Measurements from ENCODE around the gene STRIP2.
"Not testable (repeated sequence)": the region's sequence is repeated elsewhere in the genome, so short reads cannot be mapped to it uniquely, and the experiment has no call there.

The STRIP2 gene

GRCh38 chr7:129523924-129524323 lies 89.7 kb downstream of the STRIP2 start:
- Mint-ChIP-seq H3K27me3 (peaks cover 54% of the 10 kb centered on the region), H3K9me3 (no peaks in the 10 kb centered on the region), H3K4me3 (no peak overlapping the region), H3K4me1 (peaks cover 2% of the 10 kb centered on the region), H3K36me3 (no peaks in the 10 kb centered on the region), H3K27ac (no peak overlapping the region)
- CTCF ChIA-PET: no interaction called here
- DNase-seq: no peak

- H3K4me3 Mint-ChIP-seq, H3K36me3 Mint-ChIP-seq, H3K4me1 Mint-ChIP-seq, CTCF ChIA-PET, DNase-seq, H3K9me3 Mint-ChIP-seq, H3K27ac Mint-ChIP-seq: not testable (repeated sequence)
- peaks cover 54% of the 10 kb centered on the region for H3K27me3 Mint-ChIP-seq
These were observed 90.2 kb downstream of the STRIP2 start for GRCh38 chr7:129524405-129524804.

DNA sequence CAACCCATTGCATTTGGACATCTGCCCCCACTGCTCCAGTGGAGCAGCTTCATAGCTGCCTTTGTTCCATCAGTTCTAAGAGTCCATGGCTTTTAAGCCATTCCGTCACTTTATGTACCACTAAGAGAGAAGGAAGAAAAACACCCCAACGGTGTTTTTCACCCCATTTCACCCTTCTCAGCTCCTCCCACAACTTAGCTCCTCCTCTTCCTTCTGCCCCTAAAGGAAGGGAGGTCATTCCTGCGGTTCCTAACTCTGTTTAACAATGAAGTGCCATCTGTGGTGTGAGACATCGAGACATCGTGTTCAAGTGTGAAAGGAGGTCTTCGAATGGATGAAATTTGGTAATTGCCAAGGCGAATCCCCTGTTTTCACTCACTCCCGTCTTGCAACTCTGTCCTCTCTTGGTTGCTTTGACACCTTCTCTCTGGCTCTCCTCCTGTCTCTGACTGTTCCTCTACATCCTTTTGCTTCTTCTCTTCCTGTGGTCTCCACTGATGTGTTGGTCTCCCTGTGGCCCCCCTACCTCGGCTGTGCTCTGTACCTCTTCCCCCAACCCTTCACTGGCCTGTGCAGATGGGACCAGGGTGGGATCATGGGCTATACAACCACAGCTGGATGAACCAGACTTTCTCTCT lies 91.1 kb downstream of the STRIP2 start:
- Mint-ChIP-seq H3K4me3 (no peak overlapping the region), H3K27ac (no peak overlapping the region)
- DNase-seq: no peak

GRCh38 chr7:129529643-129530042 lies 95.4 kb downstream of the STRIP2 start:
- H3K4me3 Mint-ChIP-seq: no peak overlapping the region
- CTCF ChIA-PET: interaction anchor here (0.7 to 0.8 kb wide), 2 partner anchors 82 to 162 kb away, joined by 3 to 4 read pairs; partner anchors contain the start of gene NRF1
- peaks cover 22% of the 10 kb centered on the region for H3K27me3 Mint-ChIP-seq
- H3K4me1 Mint-ChIP-seq: peaks cover 2% of the 10 kb centered on the region
- H3K27ac Mint-ChIP-seq: no peak overlapping the region
- no peak for DNase-seq
- no peaks in the 10 kb centered on the region for H3K36me3 Mint-ChIP-seq
- H3K9me3 Mint-ChIP-seq: no peaks in the 10 kb centered on the region

More for the DNA sequence above, 91.1 kb downstream of the STRIP2 start:
- Mint-ChIP-seq H3K36me3 (no peaks in the 10 kb centered on the region), H3K9me3 (no peaks in the 10 kb centered on the region), H3K27me3 (peaks cover 54% of the 10 kb centered on the region), H3K4me1 (peaks cover 2% of the 10 kb centered on the region)
- CTCF ChIA-PET: no interaction called here

- Mint-ChIP-seq H3K27ac (no peak overlapping the region), H3K4me3 (no peak overlapping the region)
- CTCF ChIA-PET: no interaction called here
These were observed 96.7 kb downstream of the STRIP2 start for GRCh38 chr7:129530795-129531391.

GRCh38 chr7:129531721-129532120 lies 97.5 kb downstream of the STRIP2 start:
- CTCF ChIA-PET: no interaction called here
- no peak overlapping the region for H3K4me3 Mint-ChIP-seq
- H3K27me3 Mint-ChIP-seq: peaks cover 5% of the 10 kb centered on the region
- no peak overlapping the region for H3K27ac Mint-ChIP-seq
- H3K36me3 Mint-ChIP-seq: no peaks in the 10 kb centered on the region
- no peaks in the 10 kb centered on the region for H3K9me3 Mint-ChIP-seq
- no peak for DNase-seq
- H3K4me1 Mint-ChIP-seq: peaks cover 4% of the 10 kb centered on the region

More at GRCh38 chr7:129530795-129531391, 96.7 kb downstream of the STRIP2 start:
- no peaks in the 10 kb centered on the region for H3K9me3 Mint-ChIP-seq
- no peak for DNase-seq
- peaks cover 11% of the 10 kb centered on the region for H3K27me3 Mint-ChIP-seq
- H3K36me3 Mint-ChIP-seq: no peaks in the 10 kb centered on the region
- peaks cover 2% of the 10 kb centered on the region for H3K4me1 Mint-ChIP-seq

- H3K27me3 Mint-ChIP-seq: no peaks in the 10 kb centered on the region
- H3K9me3 Mint-ChIP-seq: no peaks in the 10 kb centered on the region
- CTCF ChIA-PET: no interaction called here
- peaks cover 4% of the 10 kb centered on the region for H3K4me1 Mint-ChIP-seq
- H3K4me3 Mint-ChIP-seq: no peak overlapping the region
- no peak for DNase-seq
- H3K36me3 Mint-ChIP-seq: no peaks in the 10 kb centered on the region
- H3K27ac Mint-ChIP-seq: no peak overlapping the region
These were observed 98.1 kb downstream of the STRIP2 start for GRCh38 chr7:129532375-129532774.

- CTCF ChIA-PET, H3K9me3 Mint-ChIP-seq, H3K27ac Mint-ChIP-seq, H3K36me3 Mint-ChIP-seq, H3K4me1 Mint-ChIP-seq, H3K27me3 Mint-ChIP-seq, DNase-seq, H3K4me3 Mint-ChIP-seq: not testable (repeated sequence)
These were observed 100.5 kb downstream of the STRIP2 start for GRCh38 chr7:129534558-129535274.

DNA sequence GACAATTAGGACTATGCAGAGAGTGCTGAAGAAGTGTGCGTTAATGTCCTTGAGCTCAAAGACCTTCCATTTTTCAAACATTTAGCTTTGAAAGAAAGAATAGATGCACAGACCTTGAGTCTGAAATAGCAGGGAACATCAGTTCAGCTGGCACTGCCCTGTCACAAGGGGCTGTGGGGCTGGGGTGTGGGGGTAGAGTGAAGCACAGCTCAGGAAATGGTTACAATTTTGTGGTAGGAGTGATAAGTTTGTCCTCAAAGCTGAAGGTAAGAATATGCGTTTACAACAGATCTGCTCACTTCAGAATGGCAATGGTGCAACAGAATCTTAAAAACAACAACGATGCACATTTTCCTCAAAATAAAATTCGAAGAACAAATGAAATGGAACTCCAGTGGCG lies 101.7 kb downstream of the STRIP2 start:
- CTCF ChIA-PET: no interaction called here
- no peak for DNase-seq
- no peaks in the 10 kb centered on the region for H3K36me3 Mint-ChIP-seq
- H3K9me3 Mint-ChIP-seq: no peaks in the 10 kb centered on the region
- no peak overlapping the region for H3K27ac Mint-ChIP-seq
- H3K4me1 Mint-ChIP-seq: peaks cover 4% of the 10 kb centered on the region
- H3K27me3 Mint-ChIP-seq: peaks cover under 1% of the 10 kb centered on the region
- H3K4me3 Mint-ChIP-seq: no peak overlapping the region

DNA sequence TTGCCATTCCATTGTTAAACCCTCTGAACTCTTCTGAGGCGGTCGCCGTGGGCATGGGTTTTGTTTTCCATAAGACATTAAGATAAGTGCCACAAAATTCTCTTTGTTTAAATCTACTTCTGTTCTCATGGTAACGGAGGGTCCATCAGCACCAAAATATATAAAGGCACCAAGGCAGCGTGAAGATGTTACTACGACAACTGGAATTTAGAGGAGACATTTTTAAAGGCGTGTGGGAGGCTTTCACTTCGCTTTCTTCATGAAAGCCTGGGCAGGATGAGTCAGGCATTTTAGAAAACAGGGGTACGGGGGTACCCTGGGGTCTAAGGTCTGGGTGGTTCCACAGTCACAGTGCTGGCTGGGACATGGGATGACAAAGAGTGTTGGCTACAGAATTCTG lies 102.1 kb downstream of the STRIP2 start:
- DNase-seq: no peak
- Mint-ChIP-seq H3K9me3 (no peaks in the 10 kb centered on the region), H3K4me1 (peaks cover 4% of the 10 kb centered on the region), H3K4me3 (no peak overlapping the region), H3K27me3 (peaks cover 4% of the 10 kb centered on the region), H3K27ac (no peak overlapping the region), H3K36me3 (no peaks in the 10 kb centered on the region)
- CTCF ChIA-PET: no interaction called here
